ENCODE data around the gene AIF1. TPM values are rescaled to one million over a fixed set of nuclear protein-coding genes. Genes with fewer than 3 reads are reported as not detected.

The AIF1 gene
- total and polyA plus RNA-seq, 9 donors, result 4.5 to 82.4 (median 13.3) TPM

DNA sequence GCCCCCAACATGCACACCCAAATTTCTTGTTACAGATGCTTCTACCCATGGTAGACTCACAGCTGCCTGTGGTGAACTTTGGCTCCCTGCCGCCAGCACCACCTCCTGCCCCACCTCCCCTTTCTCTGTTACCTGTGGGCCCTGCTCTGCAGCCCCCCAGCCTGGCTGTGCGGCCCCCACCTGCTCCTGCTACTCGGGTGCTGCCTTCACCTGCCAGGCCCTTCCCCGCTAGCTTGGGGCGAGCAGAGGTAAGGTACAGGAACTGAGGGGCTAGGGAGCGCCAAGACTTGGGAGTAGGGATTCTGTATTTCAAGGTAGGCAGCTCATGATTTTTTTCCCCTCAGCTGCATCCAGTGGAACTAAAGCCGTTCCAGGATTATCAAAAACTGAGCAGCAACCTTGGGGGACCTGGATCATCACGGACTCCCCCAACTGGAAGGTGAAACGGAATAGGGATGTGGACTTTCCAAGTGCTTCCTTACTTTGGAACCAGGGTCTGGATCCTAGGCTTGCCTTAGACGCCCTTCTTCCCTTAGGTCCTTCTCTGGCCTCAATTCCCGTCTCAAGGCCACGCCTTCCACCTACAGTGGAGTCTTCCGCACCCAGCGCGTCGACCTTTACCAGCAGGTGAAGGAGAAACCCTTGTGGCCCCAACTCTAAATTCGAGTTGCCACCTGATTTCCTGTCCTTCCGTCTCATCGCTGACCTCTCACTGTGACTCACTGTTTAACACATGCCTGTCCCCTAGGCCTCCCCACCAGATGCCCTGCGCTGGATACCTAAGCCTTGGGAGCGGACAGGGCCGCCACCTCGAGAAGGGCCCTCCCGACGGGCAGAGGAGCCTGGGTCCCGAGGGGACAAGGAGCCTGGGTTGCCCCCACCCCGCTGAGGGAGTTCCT, 21.9 kb downstream of the AIF1 start:
- intact Hi-C loops (cut with DNase I), result no loop called here
- Histone ChIP-seq H3K4me1 (ENCODE audit: insufficient read depth) (no peaks in the 10 kb centered on the region), H3K27ac (no peak overlapping the region), H3K4me3 (no peak overlapping the region), H3K27me3 (no peaks in the 10 kb centered on the region), H3K36me3 (peaks cover 3% of the 10 kb centered on the region), H3K9me3 (no peaks in the 10 kb centered on the region)
- no peak for TF ChIP-seq CTCF (IDR thresholded peaks at IDR 0.05)
- 69 to 75% (median 71%) methylated on average over 27 of the region's 27 CpGs for WGBS, 3 donors
- no peak for DNase-seq

- TF ChIP-seq EP300 (IDR thresholded peaks at IDR 0.05), result no peak
- no peak overlapping the region for H3K27ac ChIP-seq
- no peak for DNase-seq
- H3K36me3 ChIP-seq, result peaks cover 3% of the 10 kb centered on the region
- intact Hi-C loops (cut with DNase I), result no loop called here
- H3K27me3 ChIP-seq, result no peaks in the 10 kb centered on the region
- H3K4me3 ChIP-seq, result no peak overlapping the region
- WGBS, 3 donors, result 63 to 73% (median 64%) methylated on average over 9 of the region's 9 CpGs
- H3K9me3 ChIP-seq, result no peaks in the 10 kb centered on the region
- H3K4me1 ChIP-seq (ENCODE audit: insufficient read depth), result no peaks in the 10 kb centered on the region
Observed at GRCh38 chr6:31639043-31639442, 24.0 kb downstream of the AIF1 start.

DNA sequence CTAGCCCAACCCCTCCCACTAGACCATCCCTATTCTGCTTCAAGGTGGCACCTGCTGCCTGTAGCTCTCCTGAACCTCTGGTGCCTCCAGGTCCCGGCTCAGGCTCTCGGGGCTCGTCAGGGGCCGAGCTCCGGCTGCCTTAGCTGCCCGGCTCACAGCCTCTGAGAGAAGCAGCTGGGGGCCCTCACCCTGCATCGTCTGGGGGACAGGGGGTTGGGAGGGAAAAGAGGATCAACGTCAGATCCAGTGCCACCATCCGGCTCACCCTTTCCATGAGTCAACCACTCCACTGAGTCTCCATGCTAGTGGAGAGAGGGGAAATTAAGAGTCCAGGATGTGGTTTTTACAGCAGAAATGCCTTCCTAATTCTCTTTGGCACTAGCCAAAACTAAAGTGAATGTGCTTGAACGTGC, 24.4 kb downstream of the AIF1 start:
- intact Hi-C loops (cut with DNase I), result no loop called here
- Histone ChIP-seq H3K27ac (no peak overlapping the region), H3K9me3 (no peaks in the 10 kb centered on the region), H3K27me3 (no peaks in the 10 kb centered on the region), H3K4me1 (ENCODE audit: insufficient read depth) (no peaks in the 10 kb centered on the region), H3K36me3 (peaks cover 3% of the 10 kb centered on the region), H3K4me3 (no peak overlapping the region)
- TF ChIP-seq POLR2A (IDR thresholded peaks at IDR 0.05) (no peak), EP300 (IDR thresholded peaks at IDR 0.05) (no peak), CTCF (IDR thresholded peaks at IDR 0.05) (no peak)
- DNase-seq, result no peak
- WGBS, 3 donors, result 69 to 73% (median 69%) methylated on average over 10 of the region's 10 CpGs

DNA sequence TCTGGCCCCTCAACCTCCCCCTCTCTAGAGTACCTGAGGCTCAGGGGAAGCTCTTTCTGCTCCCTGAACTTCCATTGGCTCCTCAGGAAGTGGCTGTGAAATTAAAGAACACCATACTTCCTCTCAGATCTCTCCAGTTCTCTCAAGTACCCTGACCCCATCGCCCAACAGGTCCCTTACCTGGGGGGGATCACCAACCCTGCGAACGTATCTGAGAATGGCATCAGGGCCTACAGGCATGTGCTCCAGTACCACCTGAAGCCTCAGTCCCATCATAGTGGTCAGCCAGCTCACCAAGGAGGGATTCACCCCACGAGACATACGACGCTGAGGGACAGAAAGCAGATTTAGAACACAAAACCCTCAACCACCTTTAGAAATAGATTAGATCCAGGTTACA, 25.6 kb downstream of the AIF1 start:
- no peak for TF ChIP-seq EP300 (IDR thresholded peaks at IDR 0.05)
- TF ChIP-seq POLR2A (IDR thresholded peaks at IDR 0.05), result no peak
- TF ChIP-seq CTCF (IDR thresholded peaks at IDR 0.05), result no peak
- DNase-seq, result no peak
- Histone ChIP-seq H3K36me3 (no peaks in the 10 kb centered on the region), H3K4me1 (ENCODE audit: insufficient read depth) (no peaks in the 10 kb centered on the region), H3K4me3 (no peak overlapping the region), H3K27me3 (no peaks in the 10 kb centered on the region), H3K27ac (no peak overlapping the region), H3K9me3 (no peaks in the 10 kb centered on the region)
- WGBS, 3 donors, result 91 to 96% (median 93%) methylated on average over 6 of the region's 6 CpGs
- intact Hi-C loops (cut with DNase I), result no loop called here

- H3K27ac ChIP-seq, result no peak overlapping the region
- H3K27me3 ChIP-seq, result no peaks in the 10 kb centered on the region
- no peak for DNase-seq
- TF ChIP-seq CTCF (IDR thresholded peaks at IDR 0.05) (no peak), POLR2A (IDR thresholded peaks at IDR 0.05) (no peak), EP300 (IDR thresholded peaks at IDR 0.05) (no peak)
- H3K36me3 ChIP-seq, result no peaks in the 10 kb centered on the region
- no peaks in the 10 kb centered on the region for H3K9me3 ChIP-seq
- intact Hi-C loops (cut with DNase I), result no loop called here
- 77 to 81% (median 80%) methylated on average over 4 of the region's 4 CpGs for WGBS, 3 donors
- no peaks in the 10 kb centered on the region for H3K4me1 ChIP-seq (ENCODE audit: insufficient read depth)
- H3K4me3 ChIP-seq, result no peak overlapping the region
Observed at GRCh38 chr6:31641370-31641769, 26.3 kb downstream of the AIF1 start.
